CMK (cell line): ENCODE measurements around the gene SLC36A1.

ENCODE experiments used
- DNase-seq: peaks from one replicate; pipeline ENCODE4 v3.0.0-alpha.2; 2010; ENCODE audit warnings: low read depth

The SLC36A1 gene

GRCh38 chr5:151534350-151534749, 86.9 kb downstream of the SLC36A1 start:
- no peak for DNase-seq

GRCh38 chr5:151537044-151537443, 89.6 kb downstream of the SLC36A1 start:
- DNase-seq, result no peak

GRCh38 chr5:151541571-151541970, 94.2 kb downstream of the SLC36A1 start:
- DNase-seq, result no peak
